GM21367 (cell line): ENCODE results near the gene SLC47A1.
A peak's percentile ranks its signal among the peaks of the same experiment; 100 is the strongest.
"Not testable (repeated sequence)": the region's sequence is repeated elsewhere in the genome, so short reads cannot be mapped to it uniquely, and the experiment has no call there.

Source experiments
- ATAC-seq: cut with Tn5 transposase; IDR thresholded peaks from one replicate; pipeline ENCODE4 v1.9.1; 2021; ENCODE audit not compliant: unreplicated experiment

The SLC47A1 gene

GRCh38 chr17:19533718-19534561 lies at the start of gene SLC47A1:
Gene SLC47A1 (plus strand): TSS chr17:19533854. CDS start chr17:19533940, 86 bp downstream.
- no peak for ATAC-seq

- no peak for ATAC-seq
These were observed 47.8 kb upstream of the SLC47A1 start for GRCh38 chr17:19485800-19486340.

- ATAC-seq: no peak
These were observed 47.2 kb upstream of the SLC47A1 start for GRCh38 chr17:19486351-19487023.

GRCh38 chr17:19487024-19487600 lies 46.5 kb upstream of the SLC47A1 start:
- no peak for ATAC-seq

GRCh38 chr17:19492141-19492540 lies 41.5 kb upstream of the SLC47A1 start:
- ATAC-seq: no peak

- ATAC-seq: no peak
These were observed 38.5 kb upstream of the SLC47A1 start for GRCh38 chr17:19494961-19495806.

GRCh38 chr17:19495828-19496528 lies 37.7 kb upstream of the SLC47A1 start:
- ATAC-seq: no peak

- ATAC-seq: no peak
These were observed 36.0 kb upstream of the SLC47A1 start for GRCh38 chr17:19497624-19498023.

GRCh38 chr17:19501219-19501618 lies 32.4 kb upstream of the SLC47A1 start:
- ATAC-seq: no peak

GRCh38 chr17:19502517-19502916 lies 31.1 kb upstream of the SLC47A1 start:
- ATAC-seq: no peak

GRCh38 chr17:19505561-19505960 lies 28.1 kb upstream of the SLC47A1 start:
- not testable (repeated sequence) for ATAC-seq

- peak; percentile 75 for ATAC-seq
These were observed 25.7 kb upstream of the SLC47A1 start for GRCh38 chr17:19507775-19508576.

- no peak for ATAC-seq
These were observed 25.1 kb upstream of the SLC47A1 start for GRCh38 chr17:19508577-19508867.

- ATAC-seq: not testable (repeated sequence)
These were observed 24.3 kb upstream of the SLC47A1 start for GRCh38 chr17:19509281-19509852.

GRCh38 chr17:19510903-19511302 lies 22.8 kb upstream of the SLC47A1 start:
- ATAC-seq: no peak

- ATAC-seq: no peak
These were observed 19.7 kb upstream of the SLC47A1 start for GRCh38 chr17:19513897-19514488.

GRCh38 chr17:19517699-19518098 lies 16.0 kb upstream of the SLC47A1 start:
- no peak for ATAC-seq

- not testable (repeated sequence) for ATAC-seq
These were observed 14.0 kb upstream of the SLC47A1 start for GRCh38 chr17:19519388-19520291.
